HG02610 (cell line): ENCODE results near the gene COL5A1.

Source experiments
- ATAC-seq: cut with Tn5 transposase; IDR thresholded peaks from one replicate; pipeline ENCODE4 v1.9.1; 2021; ENCODE audit warnings: mild to moderate bottlenecking, moderate library complexity; ENCODE audit not compliant: unreplicated experiment

Gene COL5A1

DNA sequence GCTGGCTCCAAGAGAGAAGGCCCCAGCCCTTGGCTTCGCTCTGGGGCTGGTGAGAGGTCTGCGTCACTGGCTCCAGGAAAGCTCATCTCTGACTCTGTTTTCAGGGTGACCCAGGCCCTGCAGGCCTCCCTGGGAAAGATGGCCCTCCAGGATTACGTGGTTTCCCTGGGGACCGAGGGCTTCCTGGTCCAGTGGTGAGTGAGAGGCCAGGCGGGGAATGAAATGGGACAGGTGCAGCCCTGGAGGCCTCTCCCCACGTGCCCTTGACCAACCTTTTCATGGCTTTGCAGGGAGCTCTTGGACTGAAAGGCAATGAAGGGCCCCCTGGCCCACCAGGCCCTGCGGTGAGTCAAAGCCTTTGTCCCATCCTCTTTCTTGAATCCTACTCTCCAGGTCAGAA, 163.3 kb downstream of the COL5A1 start:
- ATAC-seq = no peak

DNA sequence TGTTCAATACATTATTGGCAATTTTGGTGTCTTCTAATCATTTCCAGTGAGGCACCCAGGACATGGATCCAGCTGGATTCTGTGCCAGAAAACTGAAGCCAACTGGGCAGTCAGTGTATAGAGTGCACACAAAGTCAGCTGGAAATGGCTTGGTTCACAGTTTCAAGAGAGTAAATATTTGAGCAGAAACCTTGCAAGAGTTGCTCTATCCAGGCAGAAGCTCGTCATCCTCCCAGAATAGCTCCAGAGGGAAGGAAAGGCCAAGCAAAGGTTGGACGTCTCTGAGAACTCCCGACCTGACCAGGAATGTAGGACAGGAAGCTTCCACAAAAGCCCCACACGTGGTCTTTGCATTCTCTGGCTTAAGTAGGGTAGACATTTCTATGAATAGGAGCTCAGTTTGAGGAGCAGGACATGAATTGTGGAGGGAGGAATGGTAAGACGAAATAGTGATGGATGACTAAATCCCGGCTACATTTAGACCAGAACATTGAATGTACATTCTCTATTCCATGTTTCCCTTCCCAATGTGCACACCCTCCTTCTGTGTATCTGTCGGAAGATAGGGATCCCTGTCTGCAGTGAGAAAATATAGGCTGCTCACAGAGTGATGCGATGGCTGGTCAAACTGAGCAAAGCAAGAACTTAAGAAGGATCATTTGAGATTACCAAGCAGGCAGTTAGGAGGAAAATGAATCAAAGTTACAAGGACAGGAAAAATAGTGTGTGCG, 166.3 kb downstream of the COL5A1 start:
- ATAC-seq = no peak

DNA sequence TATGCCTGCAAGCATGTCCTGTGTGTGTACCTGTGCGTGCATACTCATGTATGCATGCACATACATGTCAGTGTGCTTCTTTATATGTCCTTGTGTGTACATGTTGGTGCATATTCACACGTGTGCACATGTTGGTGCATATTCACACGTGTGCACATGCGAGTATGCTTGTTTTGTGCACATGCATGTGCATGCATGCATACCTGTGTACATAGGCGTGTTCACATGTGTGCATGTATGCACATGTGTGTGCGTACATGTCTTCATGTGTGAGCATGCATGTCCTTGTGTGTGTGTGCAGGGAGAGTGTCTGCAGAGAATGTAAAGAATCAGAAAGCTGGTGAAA, 166.8 kb downstream of the COL5A1 start:
- no peak for ATAC-seq

DNA sequence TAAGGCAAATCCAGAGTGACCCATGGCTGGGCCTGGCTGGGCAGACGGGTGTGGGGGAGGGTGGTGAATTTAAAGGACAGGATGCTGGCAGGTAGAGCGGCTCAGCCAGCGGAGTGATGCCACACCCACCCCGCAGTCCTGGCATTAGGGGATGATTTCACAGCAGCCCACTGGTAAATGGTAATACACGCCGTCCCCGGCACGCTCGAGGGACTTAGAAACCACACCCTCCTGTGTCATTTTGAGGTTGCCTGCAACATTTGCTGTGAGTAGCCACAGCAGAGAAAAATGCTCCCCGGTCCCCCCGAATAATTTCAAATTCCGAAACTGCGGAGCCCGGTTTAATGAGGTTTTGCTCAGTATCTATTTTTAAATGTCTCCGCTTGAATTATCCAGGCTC, 167.7 kb downstream of the COL5A1 start:
- ATAC-seq = no peak

DNA sequence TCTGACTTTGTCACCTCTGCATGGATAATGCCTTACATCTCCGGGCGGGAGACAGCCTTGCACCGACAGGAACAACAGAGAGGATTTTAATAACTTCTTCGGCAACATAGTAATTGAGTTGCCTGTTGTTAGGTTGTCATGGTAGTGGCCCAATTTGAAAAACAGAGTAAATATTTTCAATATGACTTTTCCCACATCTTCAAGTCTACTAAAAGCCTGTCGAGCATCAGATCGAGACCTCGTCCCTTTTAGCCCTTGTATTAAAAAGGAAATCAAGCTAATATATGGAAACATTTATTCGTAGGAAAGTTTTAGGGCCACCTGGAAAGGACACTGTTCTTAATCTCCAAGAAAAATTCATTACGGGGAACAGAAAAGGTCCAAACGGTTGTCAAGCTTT, 168.2 kb downstream of the COL5A1 start:
- ATAC-seq = no peak

DNA sequence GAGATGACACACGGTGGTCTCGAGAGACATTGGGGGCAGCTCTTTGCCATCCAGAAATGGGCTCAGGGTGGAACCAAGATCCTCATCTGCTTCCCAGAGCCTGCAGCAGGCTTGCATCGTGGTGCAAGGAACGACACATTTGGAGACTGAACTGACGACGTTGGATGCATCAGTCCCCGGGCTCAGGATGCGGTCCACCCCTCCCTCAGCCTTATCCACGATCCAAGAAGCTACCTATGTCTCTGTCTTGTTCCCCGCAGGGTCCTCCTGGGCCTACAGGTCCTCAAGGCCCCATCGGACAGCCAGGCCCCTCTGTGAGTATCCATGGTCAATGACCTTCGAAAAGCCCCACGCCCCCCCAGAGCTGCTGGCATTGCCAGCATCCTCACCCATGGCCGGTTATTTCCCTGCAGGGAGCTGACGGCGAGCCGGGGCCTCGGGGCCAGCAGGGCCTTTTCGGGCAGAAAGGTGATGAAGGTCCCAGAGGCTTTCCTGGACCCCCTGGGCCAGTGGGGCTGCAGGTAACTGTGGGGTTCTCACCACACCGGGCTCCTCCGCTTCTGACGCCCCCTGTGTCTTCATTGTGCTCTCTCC, 169.6 kb downstream of the COL5A1 start:
- ATAC-seq = no peak

DNA sequence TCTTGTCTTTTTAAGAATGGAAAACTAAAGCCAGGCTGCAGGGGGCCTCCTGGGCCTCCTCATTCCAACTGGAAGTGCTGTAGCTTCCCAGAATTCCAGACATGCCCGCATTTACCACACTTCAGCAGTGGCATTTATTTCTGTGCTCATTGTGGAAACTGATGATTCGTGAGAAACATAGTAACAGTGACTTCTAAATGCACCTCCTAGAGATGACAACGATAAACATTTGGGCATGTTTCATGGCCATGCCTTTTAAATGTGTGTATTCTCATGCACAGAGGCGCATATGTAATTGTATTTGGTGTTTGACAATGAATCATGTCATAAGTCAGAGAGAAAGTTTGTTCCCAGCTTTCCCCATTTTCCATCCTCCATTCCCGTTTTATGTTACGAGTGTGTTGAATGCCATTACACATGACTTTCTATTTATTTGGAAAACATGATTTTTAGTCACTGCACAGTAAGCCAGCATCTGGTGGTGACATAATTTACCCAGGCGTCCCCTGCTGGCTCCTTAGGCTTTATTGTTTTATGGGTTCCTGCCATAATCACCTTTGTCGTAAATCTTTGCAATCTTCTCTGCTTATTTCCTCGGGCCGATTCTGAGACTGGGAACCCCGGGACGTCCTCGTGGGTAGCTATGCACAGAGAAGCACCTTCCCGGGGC, 170.2 kb downstream of the COL5A1 start:
- no peak for ATAC-seq

DNA sequence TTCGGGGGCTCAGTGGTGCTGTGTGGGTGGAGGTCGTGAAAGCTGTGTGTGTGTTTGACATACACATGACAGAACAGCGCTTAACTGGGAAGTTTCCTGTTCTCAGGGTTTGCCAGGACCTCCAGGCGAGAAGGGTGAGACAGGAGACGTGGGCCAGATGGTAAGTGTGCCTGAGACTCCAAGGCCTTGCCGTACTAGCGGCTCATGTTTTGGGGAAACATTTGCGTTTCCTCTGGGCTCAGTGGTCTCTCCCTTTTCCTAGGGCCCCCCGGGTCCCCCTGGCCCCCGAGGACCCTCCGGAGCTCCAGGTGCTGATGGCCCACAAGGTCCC, 170.7 kb downstream of the COL5A1 start:
- no peak for ATAC-seq

DNA sequence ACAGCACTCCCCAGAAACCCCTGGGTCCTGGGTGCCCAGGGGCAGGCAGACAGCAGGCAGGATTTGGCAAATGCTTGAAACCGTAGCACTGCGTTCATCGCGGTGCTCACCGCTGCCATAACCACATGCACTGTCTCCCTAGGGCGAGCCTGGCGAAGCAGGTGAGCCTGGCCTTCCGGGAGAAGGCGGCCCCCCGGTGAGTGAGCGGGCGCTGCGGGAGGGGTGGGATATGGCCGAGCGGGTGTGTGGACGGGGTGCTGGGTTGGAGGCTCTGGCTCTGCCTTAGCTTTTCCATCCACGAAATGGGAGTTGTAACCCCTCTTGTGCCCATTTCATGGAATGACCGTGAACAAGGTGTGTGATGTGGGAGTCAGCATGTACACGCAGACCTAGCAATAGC, 172.2 kb downstream of the COL5A1 start:
- no peak for ATAC-seq

DNA sequence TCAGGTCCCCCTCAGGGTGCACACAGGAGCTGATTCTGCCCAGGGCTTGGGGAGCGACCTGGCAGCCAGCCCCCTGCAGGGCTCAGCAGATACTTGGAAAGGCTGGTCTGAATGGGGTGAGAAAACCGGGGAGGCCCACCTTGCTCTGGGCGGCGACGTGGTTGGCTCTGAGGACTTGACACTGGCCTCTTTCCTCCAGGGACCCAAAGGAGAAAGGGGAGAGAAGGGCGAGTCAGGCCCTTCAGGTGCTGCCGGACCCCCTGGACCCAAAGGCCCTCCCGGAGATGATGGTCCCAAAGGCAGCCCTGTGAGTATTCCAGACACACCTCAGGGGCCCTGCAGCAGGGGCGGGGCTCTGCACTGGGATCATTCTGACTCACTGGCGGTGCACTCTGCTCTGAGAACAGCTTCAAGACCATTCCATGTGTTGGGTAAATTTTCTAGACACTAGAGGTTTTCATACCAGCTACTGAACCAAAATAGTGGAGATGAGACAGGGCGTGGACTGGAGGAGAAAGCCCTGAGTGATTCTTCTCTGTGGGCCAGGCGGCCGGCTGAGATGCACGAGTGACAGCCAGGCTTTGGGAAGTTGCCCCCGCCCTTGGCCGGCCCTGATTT, 173.1 kb downstream of the COL5A1 start:
- no peak for ATAC-seq

DNA sequence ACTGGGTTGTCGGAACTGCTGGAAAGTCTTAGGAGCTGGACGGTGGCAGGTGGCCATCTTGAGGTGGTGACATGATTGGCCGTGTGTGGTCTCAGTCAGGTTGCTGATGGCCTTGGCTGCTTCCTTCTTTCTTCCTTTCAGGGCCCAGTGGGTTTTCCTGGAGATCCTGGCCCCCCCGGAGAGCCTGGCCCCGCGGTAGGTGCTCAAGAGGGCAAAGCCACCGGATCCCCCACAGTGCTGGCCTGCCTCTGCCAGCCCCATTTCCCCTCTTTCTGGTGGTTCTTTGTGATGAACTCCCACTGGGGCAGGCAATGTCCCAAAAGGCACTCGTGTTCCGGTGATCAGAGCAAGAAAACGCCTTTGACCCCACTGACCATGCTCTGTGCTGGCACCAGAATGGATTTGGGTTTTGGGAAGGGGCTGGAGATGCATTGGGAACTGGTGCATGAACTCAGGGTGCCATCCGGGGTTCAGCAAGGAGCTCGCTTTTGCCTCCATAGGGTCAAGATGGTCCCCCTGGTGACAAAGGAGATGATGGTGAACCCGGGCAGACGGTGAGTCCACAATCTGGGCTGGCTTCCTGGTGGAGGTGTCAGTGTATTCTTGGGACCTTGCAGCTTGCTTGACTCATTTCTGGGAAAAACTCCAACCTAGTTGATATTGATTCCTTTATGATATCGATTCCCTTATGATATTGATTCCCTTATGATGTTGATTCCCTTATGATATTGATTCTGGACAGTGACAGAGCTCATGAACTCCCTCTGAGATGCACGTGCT, 174.0 kb downstream of the COL5A1 start:
- no peak for ATAC-seq

DNA sequence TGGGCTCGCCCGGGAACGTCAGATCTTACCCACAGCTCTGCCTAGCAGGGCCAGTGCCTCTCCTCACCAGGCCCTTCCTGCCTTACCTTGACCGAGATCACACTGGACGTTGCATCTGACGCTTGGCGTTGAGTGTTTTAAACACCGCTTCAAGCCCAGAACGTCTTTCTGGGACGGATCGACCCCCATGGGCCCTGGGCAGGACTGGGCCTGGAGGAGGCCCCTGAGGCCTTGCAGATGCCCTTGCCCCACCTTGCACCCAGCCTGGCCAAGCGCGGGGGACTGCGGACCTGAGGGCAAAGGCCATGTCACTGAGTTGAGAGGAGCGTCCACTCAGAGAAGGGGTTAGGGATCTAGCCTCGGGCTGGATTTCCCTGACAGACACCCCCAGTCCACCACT, 174.7 kb downstream of the COL5A1 start:
- no peak for ATAC-seq

DNA sequence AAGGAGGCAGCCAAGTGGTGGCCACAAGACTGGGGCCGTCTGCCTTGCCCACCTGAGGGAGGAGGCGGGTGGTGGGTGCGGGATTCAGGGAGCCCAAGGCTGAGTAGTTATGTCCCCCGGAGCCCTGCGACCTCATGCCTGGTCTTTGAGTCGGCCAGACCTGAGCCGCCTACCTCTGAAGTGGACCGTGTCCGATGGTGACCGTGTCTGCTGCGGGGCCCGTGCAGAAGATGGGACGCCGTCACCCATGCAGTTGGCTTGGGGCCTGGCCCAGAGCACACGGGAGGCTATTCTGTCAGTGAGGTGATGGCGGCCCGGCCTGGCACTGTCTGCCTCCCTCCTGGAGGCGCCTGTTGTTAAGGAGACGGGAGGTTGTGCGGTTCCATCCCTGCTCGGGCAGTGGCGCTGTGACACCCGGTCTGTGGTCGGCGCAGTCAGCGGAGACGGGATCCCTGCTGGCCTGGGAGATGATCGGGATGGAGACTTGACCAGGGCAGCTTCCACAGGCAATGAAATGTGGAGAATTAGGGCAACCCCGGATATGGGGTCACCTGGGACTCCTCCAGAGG, 176.5 kb downstream of the COL5A1 start:
- no peak for ATAC-seq

DNA sequence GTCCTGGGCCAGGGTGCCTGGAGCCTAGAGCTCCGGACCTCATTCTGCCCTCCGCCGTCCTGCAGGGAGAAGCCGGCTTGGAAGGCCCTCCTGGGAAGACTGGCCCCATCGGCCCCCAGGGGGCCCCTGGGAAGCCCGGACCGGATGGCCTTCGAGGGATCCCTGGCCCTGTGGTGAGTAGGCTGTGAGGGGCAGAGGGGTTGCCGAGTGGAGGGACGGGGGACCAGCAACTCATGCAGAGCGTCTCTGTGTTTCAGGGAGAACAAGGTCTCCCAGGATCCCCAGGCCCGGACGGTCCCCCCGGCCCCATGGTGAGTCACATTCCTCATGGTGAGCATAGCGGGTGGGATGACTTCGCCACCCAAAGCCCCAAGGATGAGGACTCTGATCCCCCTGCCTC, 177.0 kb downstream of the COL5A1 start:
- ATAC-seq = no peak

DNA sequence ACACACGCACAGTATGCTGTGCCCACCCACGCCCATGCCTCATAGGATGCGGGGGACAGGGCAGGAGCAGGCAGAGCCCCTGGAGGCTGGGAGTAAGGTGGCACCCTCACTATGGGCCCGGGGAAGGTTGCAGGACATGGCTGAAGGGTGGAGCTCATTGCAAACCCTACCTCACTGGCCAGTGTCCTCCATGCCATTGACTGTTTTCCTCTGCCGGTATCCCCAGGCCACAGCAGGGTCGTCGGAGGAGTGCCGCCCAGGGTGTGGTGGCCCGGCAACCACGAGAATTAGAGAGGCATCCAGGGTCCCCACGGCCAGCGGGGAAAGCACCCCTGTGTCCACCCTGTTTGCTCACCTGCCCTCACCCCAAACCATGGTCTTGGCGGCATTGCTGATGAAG, 179.3 kb downstream of the COL5A1 start:
- ATAC-seq = no peak

DNA sequence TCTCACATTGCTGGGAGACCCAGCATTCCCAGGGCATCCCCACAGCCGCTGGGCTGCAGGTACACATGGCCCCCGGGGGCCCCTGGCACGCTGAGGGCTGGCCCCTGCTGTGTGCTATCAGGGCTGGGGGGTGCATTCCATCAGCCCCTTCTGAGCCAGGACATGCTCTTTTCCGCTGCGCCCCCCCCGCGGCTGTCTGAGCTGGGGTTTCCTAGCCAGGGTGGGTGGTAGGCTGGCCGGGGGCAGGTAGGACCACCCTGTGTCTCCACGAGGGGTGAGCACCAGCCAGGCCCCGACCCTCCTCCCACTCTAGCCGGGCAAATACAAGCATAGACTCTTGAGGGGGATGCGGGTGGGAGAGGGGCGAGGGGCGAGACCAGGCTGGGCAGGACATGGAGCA, 180.9 kb downstream of the COL5A1 start:
- no peak for ATAC-seq

DNA sequence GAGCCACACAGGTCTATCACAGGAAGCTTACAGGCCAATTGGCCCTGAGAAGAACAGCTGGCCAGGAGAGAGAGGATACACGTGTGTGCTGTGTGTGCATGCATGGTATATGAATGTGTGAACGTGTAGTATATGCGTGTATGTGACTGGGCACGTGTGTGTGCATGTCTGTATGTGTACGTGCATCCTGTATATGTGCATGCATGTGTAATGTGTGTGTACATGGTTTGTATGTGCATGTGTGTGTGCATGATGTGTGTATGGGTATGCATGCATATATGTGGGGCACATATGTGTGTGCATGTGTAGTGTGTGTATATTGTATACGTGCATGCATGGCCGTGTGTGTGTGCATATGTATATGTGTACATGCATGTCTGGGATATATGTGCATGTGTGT, 182.0 kb downstream of the COL5A1 start:
- ATAC-seq = no peak

DNA sequence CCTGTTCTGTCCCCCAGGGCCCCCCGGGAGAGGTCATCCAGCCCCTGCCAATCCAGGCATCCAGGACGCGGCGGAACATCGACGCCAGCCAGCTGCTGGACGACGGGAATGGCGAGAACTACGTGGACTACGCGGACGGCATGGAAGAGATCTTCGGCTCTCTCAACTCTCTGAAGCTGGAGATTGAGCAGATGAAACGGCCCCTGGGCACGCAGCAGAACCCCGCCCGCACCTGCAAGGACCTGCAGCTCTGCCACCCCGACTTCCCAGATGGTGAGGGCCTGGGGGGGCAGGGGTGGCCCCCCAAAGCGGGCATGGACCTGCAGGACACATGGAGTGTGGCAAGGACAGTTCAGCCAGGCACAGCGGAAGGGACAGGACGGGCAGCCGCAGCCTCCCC, 183.0 kb downstream of the COL5A1 start:
- ATAC-seq = no peak

DNA sequence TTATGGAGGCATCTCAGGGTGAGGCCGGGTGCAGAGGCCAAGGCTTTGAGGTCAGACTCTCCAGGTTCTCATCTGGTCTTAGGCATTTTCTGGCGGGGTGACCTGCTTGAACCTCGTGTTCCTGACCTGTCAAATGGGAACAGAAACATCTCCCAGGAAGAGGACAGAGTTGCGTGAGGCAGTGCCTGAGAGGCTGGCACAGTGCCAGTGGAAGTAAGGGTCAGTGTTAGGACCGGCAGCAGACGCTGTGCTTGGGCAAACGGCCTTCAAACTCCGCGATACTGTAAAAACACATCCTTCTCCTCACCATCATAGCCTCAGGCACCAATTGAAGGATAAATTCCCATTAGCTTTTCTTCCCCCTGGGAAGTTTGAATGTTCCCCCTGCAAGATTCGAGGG, 183.4 kb downstream of the COL5A1 start:
- ATAC-seq = no peak

DNA sequence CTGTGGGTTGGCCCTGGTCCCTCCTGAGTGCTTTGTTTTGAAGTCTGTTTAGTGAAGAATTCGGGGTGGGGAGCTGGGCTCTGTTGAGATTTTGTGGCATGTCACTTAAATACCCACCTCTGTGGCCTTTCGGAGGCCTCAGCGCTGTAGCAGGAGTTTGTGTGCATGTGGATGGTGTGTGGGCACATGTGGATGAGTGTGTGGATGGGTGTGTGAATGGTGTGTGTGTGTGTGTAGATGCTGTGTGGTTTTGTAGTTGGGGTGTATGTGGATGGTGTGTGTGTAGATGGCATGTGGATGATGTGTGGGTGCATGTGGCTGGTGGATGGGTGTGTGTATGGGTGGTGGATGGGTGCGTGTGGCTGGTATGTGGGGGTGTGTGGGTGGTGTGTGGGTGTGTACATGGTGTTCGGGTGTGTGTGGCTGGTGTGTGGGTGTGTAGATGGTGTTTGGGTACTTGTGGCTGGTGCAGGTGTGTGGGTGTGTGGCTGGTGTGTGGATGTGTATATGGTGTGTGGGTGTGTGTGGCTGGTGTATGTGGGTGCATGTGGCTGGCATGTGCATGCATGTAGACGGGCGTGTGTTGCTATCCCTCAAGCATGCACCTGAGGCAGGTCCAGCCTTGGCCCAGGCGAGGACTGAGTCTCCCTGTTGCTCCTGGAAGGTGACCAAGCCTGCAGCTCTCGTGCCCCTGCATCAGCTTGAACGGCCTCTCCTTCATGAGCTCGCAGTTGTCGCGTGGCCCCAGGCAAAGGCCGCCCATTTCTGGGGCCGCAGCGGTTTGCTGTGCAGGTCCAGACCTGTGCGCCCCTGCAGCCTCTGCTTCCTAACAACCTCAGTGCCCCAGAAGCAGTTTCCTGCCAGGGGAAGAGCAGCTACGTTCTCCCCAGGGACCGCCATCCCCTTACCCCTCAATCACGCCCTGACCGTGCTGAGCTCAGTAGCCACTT, 185.0 kb downstream of the COL5A1 start:
- ATAC-seq = no peak
